ENCODE results near the gene ATP2C2.

The ATP2C2 gene

GRCh38 chr16:84362471-84362941, 5.8 kb upstream of the ATP2C2 start:
- TF ChIP-seq CTCF (conservative IDR thresholded peaks at IDR 0.05; ENCODE audit: low read depth, low read length) = no peak
- Histone ChIP-seq H4K20me1 (ENCODE audit: insufficient read depth) (no peaks in the 10 kb centered on the region), H3K36me3 (ENCODE audit: insufficient read depth) (no peaks in the 10 kb centered on the region), H3K79me2 (ENCODE audit: insufficient read depth, low read depth) (no peaks in the 10 kb centered on the region), H3K4me3 (IDR thresholded peaks at IDR 0.05; ENCODE audit: insufficient read depth, low read depth, low read length) (no peak overlapping the region), H2AFZ (ENCODE audit: low read depth) (no peak overlapping the region), H3K4me1 (ENCODE audit: low read depth, poor library complexity, severe bottlenecking) (no peaks in the 10 kb centered on the region), H3K4me2 (no peak overlapping the region), H3K27me3 (ENCODE audit: insufficient read depth, low read depth) (peaks cover 43% of the 10 kb centered on the region), H3K9ac (no peak overlapping the region), H3K27ac (no peak overlapping the region)

- no peak overlapping the region for H3K4me3 ChIP-seq (IDR thresholded peaks at IDR 0.05; ENCODE audit: insufficient read depth, low read depth, low read length)
- H3K36me3 ChIP-seq (ENCODE audit: insufficient read depth) = no peaks in the 10 kb centered on the region
- no peak overlapping the region for H3K4me2 ChIP-seq
- no peaks in the 10 kb centered on the region for H4K20me1 ChIP-seq (ENCODE audit: insufficient read depth)
- no peaks in the 10 kb centered on the region for H3K79me2 ChIP-seq (ENCODE audit: insufficient read depth, low read depth)
- H3K27ac ChIP-seq = no peak overlapping the region
- no peak overlapping the region for H3K9ac ChIP-seq
- H2AFZ ChIP-seq (ENCODE audit: low read depth) = no peak overlapping the region
- no peak for TF ChIP-seq CTCF (conservative IDR thresholded peaks at IDR 0.05; ENCODE audit: low read depth, low read length)
- H3K4me1 ChIP-seq (ENCODE audit: low read depth, poor library complexity, severe bottlenecking) = no peaks in the 10 kb centered on the region
- peaks cover 41% of the 10 kb centered on the region for H3K27me3 ChIP-seq (ENCODE audit: insufficient read depth, low read depth)
Measured at GRCh38 chr16:84366208-84366607, 2.1 kb upstream of the ATP2C2 start.

- TF ChIP-seq CTCF (conservative IDR thresholded peaks at IDR 0.05; ENCODE audit: low read depth, low read length) = no peak
- Histone ChIP-seq H3K4me1 (ENCODE audit: low read depth, poor library complexity, severe bottlenecking) (no peaks in the 10 kb centered on the region), H3K9ac (no peak overlapping the region), H4K20me1 (ENCODE audit: insufficient read depth) (no peaks in the 10 kb centered on the region), H3K27me3 (ENCODE audit: insufficient read depth, low read depth) (peaks cover 37% of the 10 kb centered on the region), H2AFZ (ENCODE audit: low read depth) (no peak overlapping the region), H3K4me2 (no peak overlapping the region), H3K4me3 (IDR thresholded peaks at IDR 0.05; ENCODE audit: insufficient read depth, low read depth, low read length) (no peak overlapping the region), H3K79me2 (ENCODE audit: insufficient read depth, low read depth) (no peaks in the 10 kb centered on the region), H3K36me3 (ENCODE audit: insufficient read depth) (no peaks in the 10 kb centered on the region), H3K27ac (no peak overlapping the region)
Measured at GRCh38 chr16:84367297-84367680, 1.0 kb upstream of the ATP2C2 start.

GRCh38 chr16:84367750-84368307, 509 bp upstream of the ATP2C2 start:
- no peaks in the 10 kb centered on the region for H3K36me3 ChIP-seq (ENCODE audit: insufficient read depth)
- no peak overlapping the region for H3K4me3 ChIP-seq (IDR thresholded peaks at IDR 0.05; ENCODE audit: insufficient read depth, low read depth, low read length)
- H3K4me1 ChIP-seq (ENCODE audit: low read depth, poor library complexity, severe bottlenecking) = no peaks in the 10 kb centered on the region
- peaks cover 34% of the 10 kb centered on the region for H3K27me3 ChIP-seq (ENCODE audit: insufficient read depth, low read depth)
- no peaks in the 10 kb centered on the region for H4K20me1 ChIP-seq (ENCODE audit: insufficient read depth)
- no peak overlapping the region for H3K27ac ChIP-seq
- TF ChIP-seq CTCF (conservative IDR thresholded peaks at IDR 0.05; ENCODE audit: low read depth, low read length) = no peak
- H3K9ac ChIP-seq = no peak overlapping the region
- H3K4me2 ChIP-seq = no peak overlapping the region
- H3K79me2 ChIP-seq (ENCODE audit: insufficient read depth, low read depth) = no peaks in the 10 kb centered on the region
- no peak overlapping the region for H2AFZ ChIP-seq (ENCODE audit: low read depth)

All from KMS-11 (cell line).